Left renal cortex interstitium (tissue), 4 donors: ENCODE measurements around the gene GALK1. TPM values are rescaled to one million over a fixed set of nuclear protein-coding genes. Genes with fewer than 3 reads are reported as not detected.

Source experiments
- DNase-seq, 4 donors: peaks; one replicate each; pipeline ENCODE4 v3.0.0-alpha.2; 2013; ENCODE audit warnings: low read depth in 4 of 4, low spot score in 2 of 4, missing footprints in 1 of 4
- polyA plus RNA-seq, 4 donors: library from polyadenylated mRNA; unstranded; fragments of 120-200 nt; gene quantifications; one replicate each; pipeline ENCODE4 v1.2.1, GENCODE V29; 2013; ENCODE audit not compliant: insufficient read length in 4 of 4

GALK1 gene
- polyA plus RNA-seq, 4 donors = 25.3 to 41.3 (median 32.1) TPM

GRCh38 chr17:75731716-75732498 is 33.1 kb downstream of the GALK1 start:
- DNase-seq = no peak

GRCh38 chr17:75731086-75731715 is 33.8 kb downstream of the GALK1 start:
- DNase-seq = no peak

GRCh38 chr17:75730065-75730464 is 34.9 kb downstream of the GALK1 start:
- no peak for DNase-seq

- no peak for DNase-seq
Observed at GRCh38 chr17:75729351-75729750, 35.6 kb downstream of the GALK1 start.

- no peak for DNase-seq
Observed at GRCh38 chr17:75727391-75727790, 37.6 kb downstream of the GALK1 start.

- no peak for DNase-seq
Observed at GRCh38 chr17:75725504-75725903, 39.5 kb downstream of the GALK1 start.

GRCh38 chr17:75724016-75725003 is 40.7 kb downstream of the GALK1 start:
- no peak for DNase-seq

- DNase-seq = no peak
Observed at GRCh38 chr17:75723171-75723930, 41.6 kb downstream of the GALK1 start.

- DNase-seq = no peak
Observed at GRCh38 chr17:75722542-75723095, 42.4 kb downstream of the GALK1 start.

- no peak for DNase-seq
Observed at GRCh38 chr17:75722076-75722475, 42.9 kb downstream of the GALK1 start.

- DNase-seq = no peak
Observed at GRCh38 chr17:75721463-75722011, 43.5 kb downstream of the GALK1 start.

- DNase-seq = peak in 3 of 4 donors; percentile 9 to 31 (median 19)
Observed at GRCh38 chr17:75720656-75721462, 44.1 kb downstream of the GALK1 start, which contains the start of gene ITGB4. ITGB4 (plus strand) TSS chr17:75721459; CDS start chr17:75724704, 3,245 bp downstream.

GRCh38 chr17:75719732-75720131 is 45.3 kb downstream of the GALK1 start:
- no peak for DNase-seq

- no peak for DNase-seq
Observed at GRCh38 chr17:75712446-75712845, 52.5 kb downstream of the GALK1 start.

Other genes starting within 250 kb of the GALK1 start
- gene CASKIN2, start 249.7 kb downstream of the GALK1 start, polyA plus RNA-seq = 10 to 100 TPM; 28.5 to 35.0 (median 32.4) TPM
- gene TSEN54, start 248.7 kb downstream of the GALK1 start, polyA plus RNA-seq = 10 to 100 TPM; 38.7 to 68.8 (median 55.0) TPM
- gene LLGL2, start 239.5 kb downstream of the GALK1 start, polyA plus RNA-seq = 100 to 1,000 TPM in 1 of 4 donors, 10 to 100 TPM in 3; 40.3 to 106 (median 77.2) TPM
- gene MYO15B, start 177.4 kb downstream of the GALK1 start, polyA plus RNA-seq = 100 to 1,000 TPM in 3 of 4 donors, 10 to 100 TPM in 1; 91.3 to 262 (median 168) TPM
- gene SMIM5, start 131.8 kb downstream of the GALK1 start, polyA plus RNA-seq = 1 to 10 TPM; 5.0 to 9.9 (median 6.5) TPM
- gene RECQL5, start 98.0 kb downstream of the GALK1 start, polyA plus RNA-seq = 10 to 100 TPM; 31.6 to 59.3 (median 46.1) TPM
- 100 to 1,000 TPM in 2 of 4 donors, 10 to 100 TPM in 2; 89.1 to 103 (median 97.9) TPM for gene SAP30BP, start 97.9 kb downstream of the GALK1 start, polyA plus RNA-seq
- gene ITGB4, start 43.7 kb downstream of the GALK1 start, polyA plus RNA-seq = 10 to 100 TPM; 11.3 to 16.5 (median 11.6) TPM
- gene UNK, start 19.6 kb upstream of the GALK1 start, polyA plus RNA-seq = 10 to 100 TPM; 32.5 to 55.4 (median 44.9) TPM
- 1 to 10 TPM; 4.1 to 7.7 (median 5.7) TPM for gene UNC13D, start 79.2 kb upstream of the GALK1 start, polyA plus RNA-seq
- 10 to 100 TPM; 79.8 to 92.5 (median 84.8) TPM for gene WBP2, start 90.1 kb upstream of the GALK1 start, polyA plus RNA-seq
- gene TRIM47, start 113.4 kb upstream of the GALK1 start, polyA plus RNA-seq = 1 to 10 TPM; 5.6 to 7.5 (median 6.6) TPM
- gene TRIM65, start 131.8 kb upstream of the GALK1 start, polyA plus RNA-seq = 10 to 100 TPM; 12.2 to 19.6 (median 15.9) TPM
- 100 to 1,000 TPM in 2 of 4 donors, 10 to 100 TPM in 2; 72.9 to 113 (median 94.0) TPM for gene MRPL38, start 139.7 kb upstream of the GALK1 start, polyA plus RNA-seq
- gene FBF1, start 175.8 kb upstream of the GALK1 start, polyA plus RNA-seq = 10 to 100 TPM in 2 of 4 donors, 1 to 10 TPM in 2; 5.5 to 16.9 (median 10.8) TPM
- gene ACOX1, start 214.0 kb upstream of the GALK1 start, polyA plus RNA-seq = 10 to 100 TPM; 28.2 to 37.6 (median 36.2) TPM
- gene TEN1, start 214.0 kb upstream of the GALK1 start, polyA plus RNA-seq = 10 to 100 TPM; 19.0 to 32.8 (median 27.4) TPM
- 10 to 100 TPM in 2 of 4 donors, 1 to 10 TPM in 2; 8.1 to 28.0 (median 15.3) TPM for gene CDK3, start 235.7 kb upstream of the GALK1 start, polyA plus RNA-seq